ENCODE measurements around the gene ZFAND3.

GRCh38 chr6:38161331-38161730 is 341.8 kb downstream of the ZFAND3 start:
- TF ChIP-seq CTCF (IDR thresholded peaks at IDR 0.05): no peak
- TF ChIP-seq POLR2A (IDR thresholded peaks at IDR 0.05): no peak
